CD8-positive, alpha-beta memory T cell (primary cell): ENCODE data around the gene TIMM44. TPM values are rescaled to one million over a fixed set of nuclear protein-coding genes. Genes with fewer than 3 reads are reported as not detected.
"Not testable (repeated sequence)": the region's sequence is repeated elsewhere in the genome, so short reads cannot be mapped to it uniquely, and the experiment has no call there.

Source experiments
- CTCF ChIA-PET: fragments of 350-600 bp; sonication (Branson Sonifier 250); formaldehyde crosslinking; loops from one replicate; lab custom pipeline; 2021; ENCODE audit warnings: antibody characterized with exemption; lab: Charles Lee
- POLR2A ChIA-PET: fragments of 350-600 bp; sonication (Branson Sonifier 250); formaldehyde crosslinking; loops from one replicate; lab custom pipeline; 2021; ENCODE audit warnings: antibody characterized with exemption; lab: Charles Lee
- DNase-seq, 5 donors: peaks; one replicate each; pipeline versions ENCODE4 v3.0.0 to v3.0.0-alpha.2; 2020 to 2022; ENCODE audit warnings: mixed read lengths in 1 of 5
- H3K27ac ChIP-seq: one replicate; pipeline ENCODE4 v1.7.0; 2013; ENCODE audit warnings: low read depth, mild to moderate bottlenecking, low read length, moderate library complexity
- H3K27me3 ChIP-seq: 2 replicates; pipeline ENCODE4 v1.7.0; 2013; ENCODE audit warnings: low read length, mild to moderate bottlenecking; ENCODE audit not compliant: insufficient read depth, poor library complexity, severe bottlenecking
- H3K36me3 ChIP-seq: 2 replicates; pipeline ENCODE4 v1.7.0; 2013; ENCODE audit warnings: mild to moderate bottlenecking, low read length, moderate library complexity; ENCODE audit not compliant: insufficient read depth
- H3K4me1 ChIP-seq: 2 replicates; pipeline ENCODE4 v1.7.0; 2013; ENCODE audit warnings: mild to moderate bottlenecking, low read length, moderate library complexity; ENCODE audit not compliant: insufficient read depth
- H3K4me3 ChIP-seq: 2 replicates; pipeline ENCODE4 v1.7.0; 2013; ENCODE audit warnings: mild to moderate bottlenecking, low read length
- H3K9me3 ChIP-seq: 2 replicates; pipeline ENCODE4 v1.7.0; 2013; ENCODE audit warnings: mild to moderate bottlenecking, low read length
- H3K27ac Mint-ChIP-seq, 8 donors: one replicate each; pipeline ENCODE4 v1.8.0; 2020 to 2021; ENCODE audit warnings: mixed read lengths in 8 of 8, mild to moderate bottlenecking in 6 of 8, inconsistent platforms in 3 of 8, moderate library complexity in 3 of 8
- H3K27me3 Mint-ChIP-seq, 2 donors: one replicate each; pipeline ENCODE4 v1.8.0; 2020 to 2021; ENCODE audit warnings: mixed read lengths in 2 of 2, mild to moderate bottlenecking in 1 of 2, moderate library complexity in 1 of 2
- H3K36me3 Mint-ChIP-seq, 3 donors: one replicate each; pipeline ENCODE4 v1.8.0; 2020 to 2021; ENCODE audit warnings: mixed read lengths in 3 of 3, inconsistent platforms in 1 of 3, mild to moderate bottlenecking in 1 of 3
- H3K4me1 Mint-ChIP-seq, 3 donors: one replicate each; pipeline ENCODE4 v1.8.0; 2020 to 2021; ENCODE audit warnings: mixed read lengths in 3 of 3, inconsistent platforms in 1 of 3, mild to moderate bottlenecking in 1 of 3
- H3K4me3 Mint-ChIP-seq, 7 donors: one replicate each; pipeline ENCODE4 v1.8.0; 2020 to 2021; ENCODE audit warnings: mixed read lengths in 7 of 7, mild to moderate bottlenecking in 6 of 7, moderate library complexity in 4 of 7, inconsistent platforms in 2 of 7
- H3K9me3 Mint-ChIP-seq, 5 donors: one replicate each; pipeline ENCODE4 v1.8.0; 2020 to 2022; ENCODE audit warnings: mixed read lengths in 5 of 5, mild to moderate bottlenecking in 3 of 5, moderate library complexity in 2 of 5, inconsistent platforms in 1 of 5
- polyA plus RNA-seq: library from polyadenylated mRNA; unstranded; fragments of 300-500 nt; fragmentation: Illumina TruSeq; gene quantifications from one replicate; pipeline ENCODE4 v1.2.3, GENCODE V29; 2021
- total RNA-seq, 2 experiments: library from RNA; stranded (reverse); gene quantifications; one replicate each; pipeline ENCODE4 v1.2.3, GENCODE V29; 2021

Gene TIMM44
- total and polyA plus RNA-seq, 3 experiments from 2014 or later = 16.9 to 107 (median 105) TPM

- H3K36me3 ChIP-seq = no peaks in the 10 kb centered on the region
- H3K9me3 ChIP-seq = no peaks in the 10 kb centered on the region
- H3K4me1 ChIP-seq = peaks cover 40% of the 10 kb centered on the region
- H3K27ac ChIP-seq = peak overlapping the region; percentile 68
- POLR2A ChIA-PET = interaction anchor here (0.7 to 3.0 kb wide), 9 partner anchors 8 to 291 kb away, joined by 3 to 42 read pairs (median 5); partner anchors contain the start of genes MAP2K7, PET100 and TIMM44
- peak; percentile 95 to 100 (median 99) for DNase-seq
- Mint-ChIP-seq H3K9me3 (no peaks in the 10 kb centered on the region), H3K36me3 (peaks cover 0 to 13% (median 0%) of the 10 kb centered on the region in 3 donors), H3K4me3 (peak overlapping the region; percentile 84 to 95 (median 86)), H3K27ac (peak overlapping the region; percentile 85 to 97 (median 92)), H3K27me3 (peaks cover 20 to 24% of the 10 kb centered on the region in 2 donors), H3K4me1 (peaks cover 26 to 61% (median 30%) of the 10 kb centered on the region in 3 donors)
- peak overlapping the region; percentile 81 for H3K4me3 ChIP-seq
- CTCF ChIA-PET = interaction anchor here (1.1 to 8.3 kb wide), 11 partner anchors 9 to 1149 kb away, joined by 3 to 41 read pairs (median 3); partner anchors contain the start of genes MAP2K7 and TIMM44
- peaks cover 14% of the 10 kb centered on the region for H3K27me3 ChIP-seq
Measured at GRCh38 chr19:7920519-7921301, 22.8 kb downstream of the TIMM44 start.

- ChIA-PET POLR2A (interaction anchor here (0.6 to 3.0 kb wide), 10 partner anchors 8 to 575 kb away, joined by 3 to 42 read pairs (median 5); partner anchors contain the start of genes MAP2K7 and TIMM44), CTCF (interaction anchor here (1.1 to 8.3 kb wide), 11 partner anchors 8 to 1148 kb away, joined by 3 to 41 read pairs (median 3); partner anchors contain the start of genes MAP2K7 and TIMM44)
- Mint-ChIP-seq H3K4me3 (peak within 1 kb of the TSS; percentile 84 to 95 (median 86)), H3K4me1 (peaks cover 26 to 63% (median 32%) of the 10 kb centered on the region in 3 donors), H3K27ac (peak within 1 kb of the TSS; percentile 85 to 97 (median 92)), H3K9me3 (no peaks in the 10 kb centered on the region), H3K27me3 (peaks cover 25 to 29% of the 10 kb centered on the region in 2 donors), H3K36me3 (peaks cover 0 to 13% (median 0%) of the 10 kb centered on the region in 3 donors)
- DNase-seq = peak; percentile 93 to 98 (median 97)
- Histone ChIP-seq H3K9me3 (no peaks in the 10 kb centered on the region), H3K36me3 (no peaks in the 10 kb centered on the region), H3K27ac (peak within 1 kb of the TSS; percentile 68), H3K4me3 (peak within 1 kb of the TSS; percentile 81), H3K27me3 (peaks cover 18% of the 10 kb centered on the region), H3K4me1 (peaks cover 39% of the 10 kb centered on the region)
Measured at GRCh38 chr19:7919610-7920518, 23.6 kb downstream of the TIMM44 start, which contains the start of gene SNAPC2. TSS of gene SNAPC2 (plus strand) at chr19:7920338. CDS start at chr19:7920367, 29 bp downstream.

- no peaks in the 10 kb centered on the region for H3K36me3 ChIP-seq
- no peak for DNase-seq
- peaks cover 18% of the 10 kb centered on the region for H3K27me3 ChIP-seq
- ChIA-PET POLR2A (interaction anchor here (0.6 to 3.0 kb wide), 8 partner anchors 10 to 574 kb away, joined by 3 to 42 read pairs (median 6); partner anchors contain the start of genes ELAVL1, MAP2K7 and TIMM44), CTCF (interaction anchor here (0.6 to 8.3 kb wide), 7 partner anchors 11 to 418 kb away, joined by 3 to 41 read pairs (median 4); partner anchors contain the start of genes MAP2K7 and TIMM44)
- Mint-ChIP-seq H3K4me1 (peaks cover 26 to 58% (median 30%) of the 10 kb centered on the region in 3 donors), H3K27ac (peak overlapping the region in 3 of 8 donors; percentile 17 to 94 (median 75)), H3K4me3 (peak overlapping the region in 6 of 7 donors; percentile 19 to 86 (median 80)), H3K27me3 (peaks cover 29% of the 10 kb centered on the region in 2 donors), H3K9me3 (no peaks in the 10 kb centered on the region), H3K36me3 (peaks cover 0 to 13% (median 0%) of the 10 kb centered on the region in 3 donors)
- H3K4me3 ChIP-seq = no peak overlapping the region
- peaks cover 37% of the 10 kb centered on the region for H3K4me1 ChIP-seq
- H3K27ac ChIP-seq = peak overlapping the region; percentile 20
- no peaks in the 10 kb centered on the region for H3K9me3 ChIP-seq
Measured at GRCh38 chr19:7918615-7919421, 24.6 kb downstream of the TIMM44 start.

GRCh38 chr19:7918062-7918614 lies 25.3 kb downstream of the TIMM44 start:
- Histone ChIP-seq H3K27me3 (peaks cover 18% of the 10 kb centered on the region), H3K4me1 (peaks cover 37% of the 10 kb centered on the region)
- not testable (repeated sequence) for DNase-seq, H3K9me3 ChIP-seq, H3K36me3 ChIP-seq, H3K27ac ChIP-seq, H3K9me3 Mint-ChIP-seq, H3K4me3 ChIP-seq
- Mint-ChIP-seq H3K4me1 (peaks cover 26 to 55% (median 30%) of the 10 kb centered on the region in 3 donors), H3K4me3 (peak overlapping the region; percentile 44 to 85 (median 71)), H3K36me3 (peaks cover 0 to 15% (median 0%) of the 10 kb centered on the region in 3 donors), H3K27me3 (peaks cover 29% of the 10 kb centered on the region in 2 donors), H3K27ac (peak overlapping the region in 7 of 8 donors; percentile 17 to 94 (median 54))
- ChIA-PET POLR2A (interaction anchor here (0.6 to 3.0 kb wide), 5 partner anchors 9 to 87 kb away, joined by 3 to 11 read pairs (median 4); partner anchors contain the start of genes ELAVL1 and MAP2K7), CTCF (interaction anchor here (0.6 to 8.3 kb wide), 7 partner anchors 10 to 419 kb away, joined by 3 to 41 read pairs (median 4); partner anchors contain the start of genes MAP2K7 and TIMM44)

- peak overlapping the region; percentile 22 for H3K4me3 ChIP-seq
- peak overlapping the region; percentile 77 to 91 (median 81) for H3K4me3 Mint-ChIP-seq
Measured at GRCh38 chr19:7917267-7918061, 26.0 kb downstream of the TIMM44 start.

GRCh38 chr19:7916955-7917266 lies 26.6 kb downstream of the TIMM44 start:
- peak overlapping the region; percentile 77 to 91 (median 81) for H3K4me3 Mint-ChIP-seq
- H3K4me3 ChIP-seq = peak overlapping the region; percentile 22
- H3K36me3 Mint-ChIP-seq = peaks cover 3 to 14% (median 5%) of the 10 kb centered on the region in 3 donors
- no peaks in the 10 kb centered on the region for H3K36me3 ChIP-seq
- no peaks in the 10 kb centered on the region for H3K9me3 ChIP-seq
- ChIA-PET POLR2A (interaction anchor here (1.5 to 3.0 kb wide), 2 partner anchors 13 to 89 kb away, joined by 5 to 11 read pairs; partner anchors contain the start of genes ELAVL1 and MAP2K7), CTCF (interaction anchor here (1.6 to 8.3 kb wide), 4 partner anchors 9 to 236 kb away, joined by 3 to 41 read pairs (median 22); partner anchors contain the start of genes TIMM44 and TRAPPC5)
- no peak overlapping the region for H3K27ac ChIP-seq
- H3K27me3 Mint-ChIP-seq = peaks cover 29% of the 10 kb centered on the region in 2 donors
- H3K27me3 ChIP-seq = peaks cover 18% of the 10 kb centered on the region
- peaks cover 35% of the 10 kb centered on the region for H3K4me1 ChIP-seq
- H3K9me3 Mint-ChIP-seq = no peaks in the 10 kb centered on the region
- H3K27ac Mint-ChIP-seq = peak overlapping the region in 6 of 8 donors; percentile 36 to 81 (median 70)
- DNase-seq = no peak
- peaks cover 26 to 49% (median 27%) of the 10 kb centered on the region in 3 donors for H3K4me1 Mint-ChIP-seq

More at GRCh38 chr19:7917267-7918061, 26.0 kb downstream of the TIMM44 start:
- ChIA-PET POLR2A (interaction anchor here (0.6 to 3.0 kb wide), 5 partner anchors 8 to 88 kb away, joined by 3 to 11 read pairs (median 4); partner anchors contain the start of genes ELAVL1 and MAP2K7), CTCF (interaction anchor here (1.0 to 8.3 kb wide), 7 partner anchors 9 to 237 kb away, joined by 3 to 41 read pairs (median 4); partner anchors contain the start of genes MAP2K7, TIMM44 and TRAPPC5)
- Histone ChIP-seq H3K9me3 (no peaks in the 10 kb centered on the region), H3K36me3 (no peaks in the 10 kb centered on the region), H3K27me3 (peaks cover 18% of the 10 kb centered on the region), H3K4me1 (peaks cover 37% of the 10 kb centered on the region), H3K27ac (no peak overlapping the region)
- Mint-ChIP-seq H3K9me3 (no peaks in the 10 kb centered on the region), H3K27me3 (peaks cover 29% of the 10 kb centered on the region in 2 donors), H3K36me3 (peaks cover 3 to 16% (median 3%) of the 10 kb centered on the region in 3 donors), H3K27ac (peak overlapping the region in 7 of 8 donors; percentile 36 to 94 (median 73)), H3K4me1 (peaks cover 26 to 54% (median 28%) of the 10 kb centered on the region in 3 donors)
- DNase-seq = peak; percentile 43 to 72 (median 48)
